HFF-Myc (cell line): ENCODE results near the gene GRID1.
"Not testable (repeated sequence)": the region's sequence is repeated elsewhere in the genome, so short reads cannot be mapped to it uniquely, and the experiment has no call there.

Experiments used
- DNase-seq: peaks from one replicate; pipeline ENCODE4 v3.0.0-alpha.2; 2011; ENCODE audit warnings: low read depth; ENCODE audit errors: extremely low read depth
- H3K4me3 ChIP-seq: replicated peaks from 2 replicates; pipeline ENCODE4 v1.5.1; 2011; ENCODE audit warnings: low read depth, mild to moderate bottlenecking, control low read depth, low read length
- CTCF ChIP-seq: IDR thresholded peaks from 2 replicates; pipeline ENCODE4 v1.5.1; 2012; ENCODE audit warnings: mild to moderate bottlenecking, low read depth, low read length, control low read depth; ENCODE audit errors: missing control alignments

GRID1 gene

DNA sequence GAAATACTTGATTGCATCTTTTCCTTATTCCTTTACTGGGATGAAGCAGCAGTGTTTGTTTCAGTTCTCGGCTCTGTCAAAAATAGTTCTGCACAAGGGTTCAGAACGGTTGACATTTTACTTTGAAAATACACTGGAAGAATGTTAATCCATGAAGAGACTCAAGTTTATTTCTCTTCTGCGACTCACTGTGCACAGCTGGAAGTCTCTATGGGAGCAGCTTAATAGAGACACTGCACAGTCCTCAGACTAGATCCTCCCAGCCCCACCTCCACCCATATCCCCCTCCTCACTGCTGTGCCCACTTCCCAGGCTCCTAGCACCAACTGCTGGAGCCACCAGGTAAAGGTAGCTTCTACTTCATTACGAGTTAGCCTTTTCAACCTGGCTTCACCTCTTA is 517.8 kb downstream of the GRID1 start:
- no peak for DNase-seq
- TF ChIP-seq CTCF, result no peak
- no peak overlapping the region for H3K4me3 ChIP-seq

DNA sequence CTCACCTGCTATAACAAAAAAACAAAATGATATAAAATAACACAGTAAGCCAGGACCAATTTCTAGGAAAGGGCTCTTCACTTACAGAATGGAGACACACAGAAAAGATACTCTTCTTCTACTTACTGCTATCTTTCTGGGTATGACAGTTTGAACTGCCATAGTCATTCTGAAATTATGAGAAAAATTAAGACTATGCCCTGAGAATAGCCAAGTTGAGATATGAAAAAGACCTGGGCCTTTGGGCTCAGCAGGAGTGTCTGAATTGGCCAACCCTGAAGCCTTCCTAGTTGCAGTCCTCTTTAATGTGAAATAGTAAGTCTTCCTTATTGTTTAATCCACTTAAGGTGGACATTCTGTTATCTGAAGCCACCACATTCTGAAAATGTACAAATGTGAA is 519.5 kb downstream of the GRID1 start:
- no peak for TF ChIP-seq CTCF
- DNase-seq, result no peak
- no peak overlapping the region for H3K4me3 ChIP-seq

DNA sequence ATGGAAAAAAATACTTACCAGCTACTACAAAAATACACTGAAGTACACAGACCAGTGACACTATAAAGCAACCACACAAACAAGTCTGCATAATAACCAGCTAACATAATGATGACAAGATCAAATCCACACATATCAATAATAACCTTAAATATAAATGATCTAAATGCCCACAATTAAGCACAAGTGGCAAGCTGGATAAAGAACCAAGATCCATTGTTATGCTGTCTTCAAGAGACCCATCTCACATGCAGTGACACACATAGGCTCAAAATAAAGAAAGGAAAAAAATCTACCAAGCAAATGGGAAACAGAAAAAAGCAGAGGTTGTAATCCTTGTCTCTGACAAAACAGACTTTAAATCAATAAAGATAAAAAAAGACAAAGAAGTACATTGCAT is 527.9 kb downstream of the GRID1 start:
- H3K4me3 ChIP-seq, DNase-seq: not testable (repeated sequence)

DNA sequence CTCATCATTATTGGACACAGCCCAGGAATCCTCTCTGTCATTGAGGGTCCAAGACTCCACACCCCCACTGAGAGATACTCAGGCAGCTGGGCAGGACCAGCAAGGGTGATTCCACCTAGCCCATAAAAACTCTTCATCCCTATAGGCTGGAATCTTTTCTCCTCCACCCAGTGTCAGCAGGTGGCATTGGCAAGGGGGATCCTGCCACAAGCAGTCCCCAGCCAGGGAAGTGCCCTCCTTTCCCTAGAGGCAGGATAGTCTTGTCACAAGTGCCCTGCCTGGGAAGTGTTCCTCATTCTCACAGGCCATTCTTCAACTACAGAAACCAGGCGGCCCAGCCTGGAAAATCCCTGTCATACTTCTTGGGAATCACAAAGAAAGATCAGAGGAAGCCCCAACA is 533.6 kb downstream of the GRID1 start:
- no peak for DNase-seq
- no peak overlapping the region for H3K4me3 ChIP-seq
- TF ChIP-seq CTCF, result no peak

- TF ChIP-seq CTCF, result no peak
- no peak for DNase-seq
- no peak overlapping the region for H3K4me3 ChIP-seq
These were observed 535.2 kb downstream of the GRID1 start for GRCh38 chr10:85831422-85831821.

DNA sequence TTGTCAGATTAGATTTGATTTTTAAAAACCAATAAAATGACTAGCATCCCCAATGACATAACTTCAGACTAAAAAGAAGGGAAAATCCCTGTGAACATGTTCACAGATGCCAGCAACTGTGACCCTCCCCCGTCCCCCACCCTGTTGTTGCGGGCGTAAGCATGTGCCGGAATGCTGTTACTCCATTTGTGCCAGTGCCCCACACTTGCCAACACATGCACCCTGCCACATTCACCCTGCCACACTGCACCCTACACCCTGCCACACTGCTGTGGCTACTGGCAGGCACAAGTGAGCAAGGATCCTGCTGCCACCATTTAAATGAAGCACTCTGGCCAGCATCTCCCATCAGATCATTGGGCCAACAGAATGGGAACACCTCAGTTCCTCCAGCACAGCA is 540.2 kb downstream of the GRID1 start:
- DNase-seq, result no peak
- H3K4me3 ChIP-seq, result no peak overlapping the region
- TF ChIP-seq CTCF, result no peak

- no peak overlapping the region for H3K4me3 ChIP-seq
- no peak for DNase-seq
- TF ChIP-seq CTCF, result no peak
These were observed 555.2 kb downstream of the GRID1 start for GRCh38 chr10:85811405-85811804.
